ENCODE results near the gene ERVK3-1.
A peak's percentile ranks its signal among the peaks of the same experiment; 100 is the strongest.
"Not testable (repeated sequence)": the region's sequence is repeated elsewhere in the genome, so short reads cannot be mapped to it uniquely, and the experiment has no call there.

ERVK3-1 gene, protein sequence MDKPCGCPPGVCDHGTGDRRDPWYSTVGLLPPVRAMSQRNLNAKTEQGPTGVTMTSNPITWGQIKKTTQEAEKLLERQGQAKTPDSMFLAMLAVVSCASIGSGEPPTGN

DNA sequence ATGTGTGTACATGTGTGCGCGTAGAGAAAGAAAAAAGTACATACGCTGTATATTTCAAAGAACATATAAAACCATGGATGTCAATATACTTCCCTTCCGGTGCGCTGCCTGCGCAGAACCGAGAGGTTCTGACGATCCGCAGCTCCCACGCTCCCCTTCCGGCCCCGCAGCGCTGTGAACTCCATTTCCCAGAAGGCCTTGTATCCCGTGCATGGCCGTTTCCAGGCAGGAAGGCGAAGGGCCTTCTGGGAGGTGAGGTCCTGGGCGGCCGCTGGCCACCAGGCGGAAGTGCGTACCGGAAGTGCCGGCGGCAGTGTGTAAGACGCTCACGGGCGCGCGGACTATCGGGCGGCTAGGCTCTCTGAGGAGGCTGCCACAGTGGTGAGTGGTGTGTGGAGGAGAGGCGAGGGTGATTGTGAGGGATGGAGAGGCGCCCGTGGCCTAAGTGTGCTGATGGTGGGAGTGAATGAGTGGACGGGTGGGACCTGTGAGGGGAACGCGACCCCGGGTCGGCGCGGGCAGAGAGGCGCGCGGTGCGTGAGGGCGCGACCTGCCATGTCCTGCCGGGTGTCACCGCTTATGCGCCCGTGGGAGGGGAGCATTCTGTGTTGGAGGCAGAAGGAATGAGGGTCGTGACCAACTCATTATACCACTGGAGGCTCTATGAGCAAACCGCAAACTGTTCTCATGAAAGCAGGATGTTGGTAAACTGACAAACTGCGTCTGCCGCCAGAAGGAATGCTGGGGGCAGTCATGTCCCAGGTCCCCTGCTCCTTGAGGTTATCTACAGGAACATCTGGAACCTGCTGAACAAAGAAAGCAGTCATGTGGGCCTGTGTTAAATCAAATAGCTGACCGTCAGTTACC, at the start of gene ERVK3-1:
ERVK3-1 (plus strand) TSS at position 313 of the 867 bp plus-strand sequence. CDS start 6,792 bp downstream, outside the sequence.
- peak; percentile 93 for DNase-seq (ENCODE audit: low read depth, low spot score)

- not testable (repeated sequence) for DNase-seq (ENCODE audit: low read depth, low spot score)
These were observed 46.9 kb upstream of the ERVK3-1 start for GRCh38 chr19:58258259-58258658.

GRCh38 chr19:58261600-58261967, 43.6 kb upstream of the ERVK3-1 start:
- no peak for DNase-seq (ENCODE audit: low read depth, low spot score)

DNA sequence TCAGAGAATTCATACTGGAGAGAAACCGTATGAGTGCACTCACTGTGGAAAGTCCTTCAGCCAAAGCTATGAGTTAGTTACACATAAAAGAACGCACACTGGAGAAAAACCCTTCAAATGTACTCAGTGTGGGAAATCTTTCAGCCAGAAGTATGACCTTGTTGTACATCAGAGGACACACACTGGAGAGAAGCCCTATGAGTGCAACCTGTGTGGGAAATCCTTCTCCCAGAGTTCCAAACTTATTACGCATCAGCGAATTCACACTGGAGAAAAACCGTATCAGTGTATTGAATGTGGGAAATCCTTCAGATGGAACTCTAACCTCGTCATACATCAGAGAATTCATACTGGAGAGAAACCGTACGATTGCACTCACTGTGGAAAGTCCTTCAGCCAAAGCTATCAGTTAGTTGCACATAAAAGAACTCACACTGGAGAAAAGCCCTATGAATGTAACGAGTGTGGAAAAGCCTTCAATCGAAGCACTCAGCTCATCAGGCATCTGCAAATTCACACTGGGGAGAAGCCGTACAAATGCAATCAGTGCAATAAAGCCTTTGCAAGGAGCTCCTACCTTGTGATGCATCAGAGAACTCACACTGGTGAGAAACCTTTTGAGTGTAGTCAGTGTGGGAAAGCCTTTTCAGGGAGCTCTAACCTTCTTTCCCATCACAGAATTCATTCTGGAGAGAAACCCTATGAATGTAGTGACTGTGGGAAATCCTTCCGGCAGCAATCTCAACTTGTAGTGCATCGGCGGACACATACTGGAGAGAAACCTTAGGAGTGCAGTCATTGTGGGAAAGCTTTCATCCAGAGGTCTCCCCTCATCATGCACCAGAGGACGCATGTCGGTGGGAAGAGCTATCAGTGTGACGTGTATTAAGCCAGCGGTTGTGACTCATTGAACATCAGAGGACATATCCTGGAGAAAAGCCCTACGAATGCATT, 42.9 kb upstream of the ERVK3-1 start:
- DNase-seq (ENCODE audit: low read depth, low spot score): no peak

DNA sequence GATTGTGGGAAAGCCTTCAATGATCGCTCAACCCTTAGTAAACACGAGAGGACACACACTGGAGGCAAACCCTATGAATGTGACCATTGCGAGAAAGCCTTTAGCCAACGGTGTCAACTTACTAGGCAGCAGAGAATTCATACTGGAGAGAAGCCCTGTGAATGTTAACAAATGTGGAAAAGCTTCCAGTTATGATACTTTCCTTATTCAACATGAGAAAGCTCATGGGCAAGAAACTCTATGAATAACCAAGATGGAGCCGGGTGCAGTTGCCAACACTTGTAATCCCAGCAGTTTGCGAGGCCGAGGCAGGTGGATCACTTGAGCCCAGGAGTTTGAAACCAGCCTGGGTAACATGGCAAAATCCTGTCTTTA, 42.3 kb upstream of the ERVK3-1 start:
- DNase-seq (ENCODE audit: low read depth, low spot score): no peak

GRCh38 chr19:58265100-58265499, 40.1 kb upstream of the ERVK3-1 start:
- no peak for DNase-seq (ENCODE audit: low read depth, low spot score)

DNA sequence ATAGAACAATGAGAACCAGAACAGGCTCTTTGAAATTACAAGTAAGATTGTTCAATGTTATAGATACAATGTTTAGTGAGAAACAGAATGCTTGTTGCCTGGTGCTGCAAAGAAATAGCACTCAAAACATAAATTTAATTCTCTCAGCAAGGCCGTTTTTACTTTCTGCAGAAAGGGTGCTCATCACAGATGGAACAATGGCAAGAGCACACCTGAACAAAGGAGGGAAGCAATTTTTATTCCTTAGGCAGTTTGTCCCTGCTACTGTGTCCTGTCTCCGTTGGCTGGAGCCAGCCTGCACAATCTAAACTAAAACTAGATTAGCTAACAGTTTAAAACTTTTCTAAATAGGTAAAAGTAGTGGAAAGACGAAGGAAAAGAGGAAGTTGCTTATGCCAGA, 36.8 kb upstream of the ERVK3-1 start:
- no peak for DNase-seq (ENCODE audit: low read depth, low spot score)

- no peak for DNase-seq (ENCODE audit: low read depth, low spot score)
These were observed 30.4 kb upstream of the ERVK3-1 start for GRCh38 chr19:58274771-58275201.

- no peak for DNase-seq (ENCODE audit: low read depth, low spot score)
These were observed 29.6 kb upstream of the ERVK3-1 start for GRCh38 chr19:58275564-58275963.

GRCh38 chr19:58277197-58277596, 28.0 kb upstream of the ERVK3-1 start:
- no peak for DNase-seq (ENCODE audit: low read depth, low spot score)

GRCh38 chr19:58277748-58278540, 27.2 kb upstream of the ERVK3-1 start:
- DNase-seq (ENCODE audit: low read depth, low spot score): no peak

DNA sequence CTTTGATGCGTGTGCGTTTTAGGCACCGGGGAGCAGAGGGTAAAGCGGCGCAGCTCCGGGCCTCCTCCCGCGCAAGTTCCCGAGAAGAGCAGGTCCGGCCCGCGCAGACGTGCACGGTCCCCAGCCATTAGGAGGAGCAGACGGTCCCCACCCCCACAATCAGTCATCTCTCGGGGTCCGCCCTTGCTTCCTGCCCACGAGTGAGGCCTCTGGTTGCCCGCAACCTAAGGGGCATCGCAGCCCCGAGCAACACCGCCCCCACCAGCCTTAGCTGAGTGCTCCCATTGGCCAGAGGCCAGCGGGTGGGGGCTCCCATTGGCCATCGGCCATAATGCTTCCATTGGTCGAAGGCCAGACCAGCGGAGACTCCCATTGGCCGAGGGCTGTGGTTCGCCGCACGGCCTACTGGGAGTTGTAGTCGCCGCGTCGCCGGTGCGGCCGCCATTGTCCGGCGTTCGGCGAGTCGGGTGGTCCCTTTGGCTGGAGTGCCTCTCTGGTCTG, 26.6 kb upstream of the ERVK3-1 start, which contains the start of gene ZNF8:
ZNF8 (plus strand) TSS at position 415 of the 501 bp plus-strand sequence. CDS start 127 bp downstream, outside the sequence.
- peak; percentile 93 for DNase-seq (ENCODE audit: low read depth, low spot score)

- no peak for DNase-seq (ENCODE audit: low read depth, low spot score)
These were observed 25.9 kb upstream of the ERVK3-1 start for GRCh38 chr19:58279042-58279924.

DNA sequence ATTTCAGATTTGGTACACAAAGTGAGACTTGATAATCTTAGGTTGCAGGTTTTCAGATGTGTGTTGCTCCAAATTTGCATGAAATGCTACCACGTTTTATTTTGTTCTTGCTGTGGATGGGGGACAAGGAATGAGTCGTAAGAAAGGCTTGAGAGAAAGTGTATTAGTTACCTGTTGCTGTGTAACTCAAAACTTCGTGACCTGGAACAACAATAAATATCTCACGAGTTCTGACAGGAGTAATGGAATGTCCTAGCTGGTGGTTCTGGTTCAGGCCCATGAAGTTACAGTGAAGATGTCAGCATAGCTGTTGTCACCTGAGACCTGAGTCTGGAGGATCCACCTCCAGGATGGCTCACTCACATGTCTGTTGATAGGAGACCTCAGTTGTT, 25.3 kb upstream of the ERVK3-1 start:
- DNase-seq (ENCODE audit: low read depth, low spot score): no peak

DNA sequence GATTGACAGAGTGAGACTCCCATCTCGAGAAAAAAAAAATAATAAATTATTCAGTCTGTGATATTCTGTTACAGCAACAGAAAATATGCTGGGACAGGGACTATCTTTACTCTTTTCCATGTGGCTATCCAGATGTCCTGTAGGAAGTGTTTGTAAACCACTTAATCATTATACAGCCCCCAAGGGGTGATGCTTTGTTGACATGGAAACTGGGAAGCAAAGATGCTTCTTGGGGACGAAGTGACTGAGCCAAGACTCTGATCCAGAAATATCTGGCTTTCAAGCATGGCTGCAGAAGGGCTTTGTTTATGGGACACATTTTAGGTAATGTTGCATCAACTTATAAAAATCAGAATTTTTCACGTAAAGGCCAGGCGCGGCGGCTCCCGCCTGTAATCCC, 21.0 kb upstream of the ERVK3-1 start:
- no peak for DNase-seq (ENCODE audit: low read depth, low spot score)

DNA sequence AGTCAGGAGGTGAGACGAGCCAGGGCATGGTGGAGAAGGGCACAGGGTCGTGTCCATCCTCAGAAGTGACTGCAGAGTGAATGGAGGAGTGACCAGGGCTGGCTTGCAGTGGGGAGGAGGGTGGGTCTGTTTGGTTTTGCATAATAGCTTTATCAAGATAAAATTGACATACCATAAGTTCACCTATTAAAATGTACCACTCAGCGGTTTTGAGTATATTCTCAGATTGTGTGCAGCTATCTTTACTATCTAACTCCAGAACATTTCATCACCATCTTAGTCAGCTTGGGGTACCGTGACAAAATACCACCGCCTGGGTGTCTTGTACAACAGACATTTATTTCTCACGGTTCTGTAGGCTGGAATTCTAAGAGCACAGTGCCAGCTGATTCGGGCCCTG, 13.2 kb upstream of the ERVK3-1 start:
- DNase-seq (ENCODE audit: low read depth, low spot score): no peak

DNA sequence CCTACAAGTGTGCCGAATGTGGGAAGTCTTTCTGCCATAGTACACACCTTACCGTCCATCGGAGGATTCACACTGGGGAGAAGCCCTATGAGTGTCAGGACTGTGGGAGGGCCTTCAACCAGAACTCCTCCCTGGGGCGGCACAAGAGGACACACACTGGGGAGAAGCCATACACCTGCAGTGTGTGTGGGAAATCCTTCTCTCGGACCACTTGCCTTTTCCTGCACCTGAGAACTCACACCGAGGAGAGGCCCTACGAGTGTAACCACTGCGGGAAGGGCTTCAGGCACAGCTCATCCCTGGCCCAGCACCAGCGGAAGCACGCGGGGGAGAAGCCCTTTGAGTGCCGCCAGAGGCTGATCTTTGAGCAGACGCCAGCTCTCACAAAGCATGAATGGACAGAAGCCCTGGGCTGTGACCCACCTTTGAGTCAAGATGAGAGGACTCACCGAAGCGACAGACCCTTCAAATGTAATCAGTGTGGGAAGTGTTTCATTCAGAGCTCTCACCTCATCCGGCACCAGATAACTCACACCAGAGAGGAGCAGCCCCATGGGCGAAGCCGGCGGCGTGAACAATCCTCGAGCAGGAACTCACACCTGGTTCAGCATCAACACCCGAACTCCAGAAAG, 10.3 kb upstream of the ERVK3-1 start:
- DNase-seq (ENCODE audit: low read depth, low spot score): no peak

- DNase-seq (ENCODE audit: low read depth, low spot score): no peak
These were observed 9.1 kb upstream of the ERVK3-1 start for GRCh38 chr19:58296104-58296503.

DNA sequence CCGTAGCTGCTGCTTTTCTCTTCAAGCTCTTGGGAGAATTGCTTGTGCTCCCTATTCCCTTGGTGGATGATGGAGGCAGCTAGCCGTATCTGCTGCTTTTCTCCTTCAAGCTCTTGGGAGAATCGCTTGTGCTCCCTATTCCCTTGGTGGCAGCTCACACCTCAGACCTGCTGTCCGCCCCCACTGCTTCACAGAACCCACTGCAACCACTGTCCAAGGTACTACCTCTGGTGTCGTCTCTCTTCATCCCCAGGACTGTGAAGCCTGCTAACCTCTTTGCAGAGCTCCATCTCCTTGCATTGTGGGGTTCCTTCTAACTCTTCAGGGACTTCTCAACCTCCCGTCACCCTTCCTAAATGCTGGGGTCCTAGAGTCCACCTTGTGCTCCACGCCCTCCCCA, 4.6 kb upstream of the ERVK3-1 start:
- DNase-seq (ENCODE audit: low read depth, low spot score): no peak

DNA sequence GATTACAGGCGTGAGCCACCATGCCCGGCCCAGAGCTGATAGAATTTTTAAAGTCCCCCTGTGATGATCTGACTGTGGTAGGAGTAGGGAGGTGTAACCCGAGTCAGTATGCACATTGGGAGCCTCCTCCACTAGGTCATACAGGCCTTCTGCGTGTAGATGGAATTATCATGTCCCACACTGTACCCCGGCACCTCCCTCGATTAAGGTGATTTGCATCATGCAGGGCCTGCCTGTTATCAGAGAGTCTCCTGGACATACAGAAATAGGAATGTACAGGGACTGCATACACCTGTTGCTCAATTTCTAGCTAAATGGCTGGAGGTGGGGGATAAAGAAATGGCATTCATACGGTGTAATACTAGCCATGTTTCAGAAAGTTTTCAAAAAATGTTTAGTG, 922 bp upstream of the ERVK3-1 start:
- no peak for DNase-seq (ENCODE audit: low read depth, low spot score)

Measured in activated CD4-positive, CD25-positive, alpha-beta regulatory T cell treated with anti-CD3 and anti-CD28 coated beads, Interleukin-2, amount 50 U/mL, for 16 hours (primary cell).